GM18951 (cell line): ENCODE data around the gene ILKAP.

Experiments used
- POLR2A ChIP-seq: IDR thresholded peaks from 4 replicates; pipeline ENCODE4 v1.6.1; 2011; ENCODE audit warnings: mild to moderate bottlenecking; ENCODE audit not compliant: insufficient read length, insufficient read depth; ENCODE audit errors: extremely low read depth
- in situ Hi-C: fragments of 300-500 bp; cut with MboI; formaldehyde crosslinking; loops from one replicate; pipeline ENCODE4 v1.12.0; 2022; ENCODE audit warnings: low sequenced_read_pairs, mixed read lengths, inconsistent platforms; ENCODE audit not compliant: unreplicated experiment

The ILKAP gene

GRCh38 chr2:238169048-238169707 is 34.3 kb downstream of the ILKAP start:
- TF ChIP-seq POLR2A = no peak
- in situ Hi-C loops = no loop called here

GRCh38 chr2:238168196-238169047 is 35.1 kb downstream of the ILKAP start:
- in situ Hi-C loops = no loop called here
- TF ChIP-seq POLR2A = no peak

- TF ChIP-seq POLR2A = no peak
- in situ Hi-C loops = no loop called here
Measured at GRCh38 chr2:238167761-238168160, 35.7 kb downstream of the ILKAP start.

GRCh38 chr2:238167344-238167715 is 36.2 kb downstream of the ILKAP start:
- in situ Hi-C loops = no loop called here
- no peak for TF ChIP-seq POLR2A

- in situ Hi-C loops = no loop called here
- TF ChIP-seq POLR2A = no peak
Measured at GRCh38 chr2:238166391-238167343, 36.8 kb downstream of the ILKAP start.

GRCh38 chr2:238165288-238165921 is 38.1 kb downstream of the ILKAP start:
- in situ Hi-C loops = no loop called here
- no peak for TF ChIP-seq POLR2A

GRCh38 chr2:238164906-238165287 is 38.6 kb downstream of the ILKAP start:
- in situ Hi-C loops = no loop called here
- no peak for TF ChIP-seq POLR2A

GRCh38 chr2:238163481-238164198 is 39.9 kb downstream of the ILKAP start:
- in situ Hi-C loops = no loop called here
- TF ChIP-seq POLR2A = no peak

GRCh38 chr2:238162846-238163441 is 40.6 kb downstream of the ILKAP start:
- no peak for TF ChIP-seq POLR2A
- in situ Hi-C loops = no loop called here

GRCh38 chr2:238162251-238162845 is 41.1 kb downstream of the ILKAP start:
- TF ChIP-seq POLR2A = no peak
- in situ Hi-C loops = no loop called here

- no peak for TF ChIP-seq POLR2A
- in situ Hi-C loops = no loop called here
Measured at GRCh38 chr2:238161291-238162051, 42.0 kb downstream of the ILKAP start.
